Activated CD4-positive, alpha-beta T cell treated with anti-CD3 and anti-CD28 coated beads, Interleukin-2, Interleukin-4, amounts not matched to agents 100 ng/mL and 50 ng/mL, durations not matched to agents 16 hours and 8 hours (primary cell): ENCODE measurements around the gene CIITA.

Source experiments
- DNase-seq: peaks from one replicate; pipeline ENCODE4 v3.0.0-alpha.2; 2020; ENCODE audit warnings: low spot score

The CIITA gene

DNA sequence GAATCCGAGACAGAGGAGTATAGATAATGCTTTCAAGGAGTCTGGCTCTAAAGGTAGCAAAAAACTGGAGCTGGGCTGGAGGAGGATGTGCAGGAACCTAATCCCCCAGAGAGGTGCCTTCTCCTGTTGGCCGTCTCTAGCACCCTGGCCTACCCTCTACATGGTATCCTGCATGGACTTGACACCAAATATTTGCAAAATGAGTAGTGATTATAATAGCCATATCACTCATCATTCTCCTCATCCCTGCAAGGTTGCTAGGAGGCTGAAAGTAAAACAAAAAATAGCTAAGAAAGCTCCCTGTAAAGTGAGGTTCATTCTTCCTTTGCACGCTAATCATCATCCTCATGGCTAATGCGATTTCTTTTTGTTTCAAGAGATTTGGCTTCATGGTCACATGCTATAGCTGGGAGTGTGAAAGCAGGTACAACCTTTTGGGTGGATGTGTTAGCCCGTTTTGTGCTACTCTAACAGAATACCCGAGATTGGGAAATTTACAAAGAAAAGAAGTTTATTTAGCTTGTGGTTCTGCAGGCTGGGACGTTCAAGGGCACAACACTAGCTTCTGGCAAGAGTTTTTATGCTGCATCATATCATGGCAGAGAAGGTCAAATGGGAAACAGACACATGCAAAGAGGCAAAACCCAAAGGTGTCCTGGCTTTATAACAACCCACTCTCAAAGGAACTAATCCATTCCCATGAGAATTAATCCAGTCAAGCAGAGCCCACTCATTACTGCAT is 27.1 kb upstream of the CIITA start:
- no peak for DNase-seq

DNA sequence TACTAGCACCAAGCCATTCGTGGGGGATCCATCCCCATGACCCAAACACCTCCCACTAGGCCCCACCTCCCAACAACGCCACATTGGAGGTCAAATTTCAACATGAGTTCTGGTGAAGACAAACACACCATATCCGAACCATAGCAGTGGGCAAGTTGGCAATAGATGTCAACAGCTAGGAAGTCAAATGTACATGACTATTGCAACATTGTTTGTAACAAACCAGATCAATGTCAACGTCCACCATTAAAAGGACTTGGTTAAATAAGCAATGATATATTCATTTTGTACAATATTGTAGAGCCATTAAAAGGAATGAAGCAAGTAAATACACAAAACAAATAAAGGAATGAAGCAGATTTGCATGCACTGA is 26.5 kb upstream of the CIITA start:
- no peak for DNase-seq

DNA sequence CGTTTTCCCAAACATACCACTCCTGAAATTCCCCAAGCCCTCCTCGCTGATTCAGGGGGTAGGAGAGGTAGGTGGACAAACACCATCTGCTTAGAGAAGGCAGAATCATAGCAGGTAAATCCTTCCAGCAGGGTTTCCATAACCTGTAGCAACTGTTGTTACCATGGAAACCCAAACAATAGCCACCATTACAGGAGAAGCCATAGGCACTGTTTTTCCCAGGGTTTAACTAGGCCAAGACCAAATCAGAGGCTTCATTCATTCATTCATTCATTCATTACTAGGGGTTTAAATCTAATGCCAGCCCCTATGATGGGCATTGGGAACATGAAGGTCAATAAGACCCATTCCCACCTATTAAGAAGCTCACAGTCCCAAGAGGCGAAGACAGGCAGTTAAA is 25.5 kb upstream of the CIITA start:
- DNase-seq, result no peak

DNA sequence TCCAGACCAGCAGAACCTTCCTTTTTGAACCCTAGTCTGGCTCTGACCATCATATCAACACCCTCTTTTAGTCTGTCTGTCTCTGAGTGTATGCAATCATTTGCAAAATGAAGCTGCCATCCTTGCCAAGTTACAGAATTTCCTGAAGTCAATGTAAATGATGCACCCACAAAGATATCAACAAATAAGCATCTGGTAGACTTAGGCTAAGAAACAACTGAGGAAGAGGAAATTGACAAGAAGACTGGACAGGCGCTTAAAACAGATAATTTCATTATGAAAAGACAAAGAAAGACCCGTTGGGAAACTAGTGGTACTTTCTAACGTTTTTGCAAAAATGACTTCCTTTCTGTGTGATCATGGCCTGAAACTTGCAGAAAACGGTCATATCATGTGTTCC is 24.7 kb upstream of the CIITA start:
- DNase-seq, result no peak

DNA sequence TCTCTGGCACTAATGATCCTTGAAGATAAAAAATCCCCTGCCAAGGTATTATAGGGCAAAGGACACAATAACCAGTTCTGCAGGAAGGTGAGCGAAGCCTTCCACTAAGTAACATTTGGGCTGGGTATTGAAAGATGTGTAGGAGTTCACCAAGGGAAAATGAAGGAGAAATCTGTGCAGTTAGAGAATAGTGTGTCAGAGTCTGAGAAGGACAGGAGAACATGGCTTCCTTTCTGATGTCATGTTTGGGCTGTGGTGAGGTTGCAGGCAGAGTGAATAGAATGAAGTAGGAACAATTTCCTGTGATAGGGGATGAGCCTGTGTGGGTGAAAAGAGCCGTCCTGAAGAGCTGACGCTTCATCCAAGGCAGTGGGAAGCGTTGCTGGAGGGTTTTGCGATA is 24.1 kb upstream of the CIITA start:
- DNase-seq, result no peak

DNA sequence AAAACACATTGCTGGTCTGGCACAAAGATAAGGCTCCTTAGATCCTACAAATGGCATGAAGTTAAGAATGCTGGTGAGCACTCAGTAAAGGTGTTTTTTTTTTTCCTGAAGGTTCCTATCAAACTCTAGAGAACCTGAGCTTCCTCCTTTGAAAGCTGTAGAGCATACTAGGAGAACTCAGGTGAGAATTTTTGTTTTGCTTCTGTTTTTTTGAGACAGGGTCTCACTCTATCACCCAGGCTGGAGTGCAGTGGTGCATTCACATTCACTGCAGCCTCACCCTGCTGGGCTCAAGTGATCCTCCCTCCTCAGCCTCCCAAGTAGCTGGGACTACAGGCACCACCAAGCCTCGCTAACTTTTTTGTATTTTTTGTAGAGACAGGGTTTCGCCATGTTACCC is 21.0 kb upstream of the CIITA start:
- DNase-seq, result no peak

DNA sequence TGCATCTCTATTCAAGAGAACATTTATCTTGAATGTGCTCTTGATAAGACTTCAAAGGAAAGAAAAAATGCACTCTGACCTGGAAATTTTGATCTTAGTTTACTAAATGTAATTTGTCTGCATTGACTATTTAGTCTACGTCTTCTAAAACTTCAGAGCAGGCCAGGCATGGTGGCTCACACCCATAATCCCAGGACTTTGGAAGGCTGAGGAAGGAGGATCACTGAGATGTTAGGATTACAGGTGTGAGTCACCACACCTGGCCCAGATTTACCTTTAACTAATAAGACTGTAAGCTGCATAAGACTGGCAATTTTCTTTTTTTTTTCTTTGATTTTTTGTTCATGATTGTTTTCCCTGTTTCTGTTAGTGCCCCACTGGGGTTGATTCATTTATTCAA is 18.8 kb upstream of the CIITA start:
- no peak for DNase-seq

DNA sequence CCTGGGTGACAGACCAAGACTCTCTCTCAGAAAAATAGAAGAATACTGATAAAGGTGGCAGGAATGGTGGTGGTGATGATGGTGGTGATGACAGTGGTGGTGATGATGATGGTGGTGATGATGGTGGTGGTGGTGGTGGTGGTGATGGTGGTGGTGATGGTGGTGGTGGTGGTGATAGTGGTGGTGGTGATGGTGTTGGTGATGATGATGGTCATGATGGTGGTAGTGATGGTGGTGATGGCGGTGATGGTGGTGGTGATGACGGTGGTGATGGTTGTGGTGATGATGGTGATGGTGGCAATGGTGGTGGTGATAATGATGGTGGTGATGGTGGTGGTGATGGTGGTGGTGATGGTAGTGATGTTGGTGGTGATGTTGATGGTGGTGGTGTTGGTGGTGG is 18.0 kb upstream of the CIITA start:
- DNase-seq, result no peak

DNA sequence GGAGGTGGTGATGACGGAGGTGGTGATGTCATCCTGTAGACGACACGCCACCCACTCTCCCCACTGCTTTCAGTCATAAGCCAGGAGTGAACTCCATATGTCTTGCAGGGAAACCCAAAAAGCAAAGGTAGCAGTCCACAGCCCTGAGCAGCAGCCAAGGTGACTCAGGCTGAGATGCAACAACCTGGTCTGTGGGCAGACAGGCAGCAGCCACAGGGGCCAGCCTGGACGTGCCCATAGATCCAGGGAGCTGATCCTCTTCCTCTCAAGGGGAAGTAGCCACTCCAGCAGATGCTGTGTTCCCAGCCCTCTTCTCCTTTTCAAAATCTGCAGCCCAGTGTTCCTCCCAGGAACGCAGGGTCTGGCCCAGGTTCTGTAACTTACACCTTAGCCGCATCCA is 17.3 kb upstream of the CIITA start:
- no peak for DNase-seq

DNA sequence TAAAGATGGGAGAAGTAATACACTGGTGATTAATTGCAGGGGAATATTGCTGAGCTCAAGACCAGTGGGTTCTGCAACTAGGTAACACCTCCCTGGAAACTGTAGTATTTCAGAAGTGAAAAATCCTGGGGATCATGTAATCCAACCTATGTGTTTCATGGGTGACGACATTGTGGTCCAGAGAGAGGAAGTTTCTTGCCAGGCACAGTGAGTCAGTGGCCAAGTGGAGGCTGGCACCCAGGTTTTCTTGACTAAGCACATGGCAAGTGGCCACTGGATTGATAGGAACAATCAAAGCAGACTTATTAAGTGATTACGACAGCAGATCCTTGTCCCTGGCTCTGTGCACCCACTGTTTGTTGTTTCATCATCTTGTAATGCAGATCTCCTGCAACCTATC is 14.6 kb upstream of the CIITA start:
- DNase-seq, result no peak

DNA sequence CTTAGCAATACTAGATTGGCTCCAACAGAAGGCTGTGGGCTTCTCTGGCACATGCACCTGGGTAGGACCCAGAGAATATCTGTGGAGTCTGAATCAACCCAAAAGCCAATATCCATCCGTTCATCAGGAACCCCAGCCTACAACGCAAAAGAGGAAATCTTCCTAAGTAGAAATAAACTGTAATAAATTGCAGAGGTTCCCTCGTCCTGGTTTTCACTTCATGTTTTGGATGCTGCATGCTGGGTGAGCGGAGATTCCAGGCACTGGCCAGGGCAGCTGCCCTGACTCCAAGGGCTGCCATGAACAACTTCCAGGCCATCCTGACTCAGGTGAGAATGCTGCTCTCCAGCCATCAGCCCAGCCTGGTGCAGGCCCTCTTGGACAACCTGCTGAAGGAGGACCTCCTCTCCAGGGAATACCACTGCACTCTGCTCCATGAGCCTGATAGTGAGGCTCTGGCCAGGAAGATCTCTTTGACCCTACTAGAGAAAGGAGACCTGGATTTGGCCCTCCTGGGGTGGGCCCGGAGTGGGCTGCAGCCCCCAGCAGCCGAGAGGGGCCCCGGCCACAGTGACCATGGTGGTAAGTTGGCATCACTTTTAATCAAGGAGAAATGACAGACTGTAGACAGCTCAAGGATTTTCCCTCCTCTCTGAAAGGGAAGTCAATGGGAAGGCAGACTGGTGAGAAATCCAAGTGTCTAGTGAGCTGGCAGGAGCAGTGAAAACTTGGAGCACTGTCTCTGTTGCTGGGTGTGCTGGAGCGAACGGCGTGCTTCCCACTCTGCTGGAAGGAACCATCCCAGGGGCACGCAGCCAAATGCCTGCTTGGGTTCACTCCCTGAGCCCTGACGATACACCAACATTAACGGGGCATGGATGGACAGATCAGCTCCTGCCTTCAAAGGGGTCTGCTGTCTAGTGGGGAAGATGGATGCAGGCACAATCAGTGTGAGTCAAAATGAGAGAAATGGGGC is 10.7 kb upstream of the CIITA start:
- DNase-seq, result no peak

DNA sequence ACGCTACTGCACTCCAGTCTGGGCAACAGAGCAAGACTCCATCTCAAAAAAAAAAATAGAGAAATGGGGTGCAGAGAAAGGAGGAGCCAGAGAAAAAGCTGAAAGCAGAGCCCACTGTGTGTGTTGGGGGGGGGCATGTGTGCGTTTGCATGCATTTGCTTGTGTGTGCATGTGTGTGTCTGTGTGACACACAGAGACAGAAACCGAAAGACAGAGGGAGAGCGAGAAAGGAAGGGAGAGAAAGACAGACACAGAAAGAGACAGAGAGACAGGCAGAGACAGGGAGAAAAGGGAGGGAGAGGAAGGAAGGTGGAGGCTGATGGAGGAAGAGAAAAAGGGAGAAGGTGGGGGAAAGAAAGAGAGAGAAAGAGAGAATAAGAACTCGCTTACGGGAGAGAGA is 9.8 kb upstream of the CIITA start:
- no peak for DNase-seq

DNA sequence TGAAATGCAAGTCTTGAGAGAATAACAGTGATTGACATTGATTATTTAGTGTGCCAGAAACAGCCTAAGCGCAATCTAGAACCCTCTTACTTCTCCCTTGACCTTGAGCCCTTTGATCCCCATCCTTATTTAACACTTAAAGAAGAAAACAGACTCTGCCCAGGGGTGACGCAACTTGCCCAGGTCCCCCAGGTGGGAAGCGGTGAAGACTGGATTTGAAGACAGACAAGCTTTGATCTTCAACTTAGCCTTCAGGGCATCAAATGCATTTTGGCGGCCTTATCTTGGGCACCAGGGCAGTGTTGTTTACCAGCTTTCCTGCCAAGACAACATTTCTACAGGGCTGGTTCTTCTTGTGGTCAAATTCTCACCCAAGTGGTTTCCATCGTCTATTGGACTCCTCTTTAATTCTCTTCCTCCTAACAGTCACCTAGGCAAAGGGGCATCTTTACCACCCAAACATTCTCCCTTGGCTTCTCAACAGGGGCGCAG is 8.9 kb upstream of the CIITA start:
- no peak for DNase-seq

DNA sequence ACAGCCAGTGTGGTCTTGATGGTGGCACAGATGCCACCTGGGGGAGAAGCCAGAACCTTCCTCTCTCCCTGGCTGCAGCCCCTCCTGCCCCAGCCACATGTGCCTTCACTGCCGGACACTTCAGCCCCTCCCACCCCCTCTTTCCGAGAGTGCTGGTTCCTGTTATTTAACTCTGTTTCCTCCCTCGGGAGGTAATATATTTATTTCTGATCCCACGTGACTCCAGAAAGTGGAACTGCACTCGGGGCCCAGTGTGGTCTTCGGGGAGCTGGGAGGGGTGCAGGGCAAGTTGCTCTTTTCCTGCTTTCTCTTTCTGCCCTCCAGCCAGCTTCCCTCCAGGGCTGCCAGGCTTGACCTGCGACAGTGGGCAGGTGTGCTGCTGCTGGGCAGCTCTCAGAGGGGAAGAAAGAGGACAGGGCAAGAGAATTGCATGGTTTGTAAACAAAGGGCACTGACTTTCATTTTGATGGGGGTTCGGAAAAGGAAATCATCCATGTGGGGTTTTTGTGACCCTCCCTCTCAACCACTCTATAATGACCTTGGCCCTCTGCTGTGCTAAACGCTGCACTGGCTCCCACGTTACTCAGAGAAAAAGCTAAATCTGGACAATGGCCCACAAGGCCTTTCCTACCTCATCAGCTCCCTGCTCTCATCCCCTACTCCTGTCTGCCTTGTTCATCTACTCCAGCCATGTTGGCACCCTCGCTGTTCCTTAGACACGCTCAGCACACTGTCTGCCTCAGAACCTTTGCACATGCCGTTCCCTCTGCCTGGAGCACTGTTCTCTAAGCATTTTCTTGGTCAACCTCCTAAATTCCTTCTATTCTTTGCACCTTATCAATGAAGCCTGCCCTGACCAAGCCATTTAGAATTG is 8.2 kb upstream of the CIITA start:
- DNase-seq, result no peak

DNA sequence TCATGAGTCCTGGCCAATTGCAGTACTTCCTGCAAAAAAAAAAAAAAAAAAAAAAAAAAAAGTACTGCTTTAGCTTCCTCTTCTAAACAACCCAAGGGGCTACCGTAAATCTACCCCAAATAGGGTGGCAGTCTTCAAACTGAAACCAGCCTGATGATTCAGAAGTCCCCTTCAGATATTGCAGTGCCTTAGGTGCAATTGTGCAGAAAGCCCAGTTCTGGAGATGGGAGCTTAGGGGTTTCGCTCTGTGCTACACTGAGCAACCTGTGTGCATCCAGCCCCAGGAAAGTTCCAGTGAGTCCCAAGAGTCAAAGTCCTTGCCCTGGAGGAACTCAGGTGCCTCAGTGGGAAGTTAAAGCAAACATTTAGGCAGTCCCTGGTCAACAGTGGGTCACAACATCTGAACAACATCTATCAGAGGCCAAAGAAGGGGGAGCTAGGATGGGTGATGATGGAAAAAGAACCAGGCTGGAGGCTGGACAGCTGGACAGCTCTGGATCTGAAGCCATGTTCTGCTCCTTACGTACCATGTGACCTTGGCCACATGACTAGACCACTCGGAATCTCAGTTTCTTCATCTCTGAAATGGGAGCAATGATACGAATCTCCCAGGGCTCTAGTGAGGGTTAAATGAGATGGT is 6.7 kb upstream of the CIITA start:
- DNase-seq, result peak; percentile 91

DNA sequence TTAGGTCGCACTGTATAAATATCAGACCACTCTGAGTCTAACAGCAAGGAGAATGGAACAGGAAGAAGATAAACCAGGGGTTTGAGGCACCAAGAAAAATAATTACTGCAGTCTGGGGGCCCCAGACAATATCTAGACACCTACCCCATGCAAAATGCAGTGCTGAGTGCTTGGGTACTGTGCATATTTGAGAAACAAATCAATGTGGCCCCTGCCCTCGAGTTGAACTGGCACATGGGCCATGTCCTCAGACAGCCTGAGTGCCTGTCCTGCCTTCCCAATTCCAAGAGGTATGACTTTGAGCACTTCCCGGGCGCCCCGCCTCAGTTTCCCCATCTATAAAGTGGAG is 6.2 kb upstream of the CIITA start:
- DNase-seq, result no peak

DNA sequence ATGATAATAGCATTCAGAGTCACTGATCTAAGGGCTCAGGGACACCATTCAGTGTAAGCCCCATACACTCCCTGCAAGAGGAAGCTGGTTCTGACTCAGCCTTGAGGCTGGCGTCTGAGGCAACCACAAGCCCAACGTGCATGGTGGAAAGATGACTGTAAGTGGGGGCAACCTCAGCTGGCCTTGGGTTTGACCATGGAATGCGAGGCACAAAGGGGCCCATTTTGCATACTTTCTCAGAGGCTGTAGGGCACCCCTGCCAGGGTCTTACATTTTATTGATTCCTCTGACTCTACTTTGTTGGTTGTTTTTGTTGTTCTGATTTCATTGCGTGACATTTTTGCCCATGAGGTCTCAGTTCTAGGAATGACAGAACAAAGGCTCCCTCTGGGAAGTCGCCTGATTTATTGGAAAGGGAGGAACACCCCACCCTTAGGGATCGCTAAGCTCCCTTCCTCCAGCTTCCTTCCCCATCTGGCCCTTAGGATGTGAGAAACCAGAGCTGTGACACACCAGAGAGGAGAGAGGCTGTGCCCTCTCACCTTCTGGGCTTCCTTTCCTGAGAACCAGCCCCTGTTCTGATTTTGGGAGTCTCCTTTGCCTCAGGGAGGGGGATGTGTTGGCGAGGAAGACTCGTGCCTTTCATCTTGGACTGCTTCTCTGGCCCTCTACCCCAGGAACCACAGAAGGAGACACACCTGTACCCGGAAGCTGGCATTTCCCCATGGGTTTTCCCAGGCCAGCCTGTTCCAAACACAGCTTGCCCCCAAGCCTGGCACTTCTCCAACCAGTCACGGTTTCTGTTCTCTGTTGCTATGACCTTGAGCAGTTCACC is 5.6 kb upstream of the CIITA start:
- DNase-seq, result peak; percentile 96

DNA sequence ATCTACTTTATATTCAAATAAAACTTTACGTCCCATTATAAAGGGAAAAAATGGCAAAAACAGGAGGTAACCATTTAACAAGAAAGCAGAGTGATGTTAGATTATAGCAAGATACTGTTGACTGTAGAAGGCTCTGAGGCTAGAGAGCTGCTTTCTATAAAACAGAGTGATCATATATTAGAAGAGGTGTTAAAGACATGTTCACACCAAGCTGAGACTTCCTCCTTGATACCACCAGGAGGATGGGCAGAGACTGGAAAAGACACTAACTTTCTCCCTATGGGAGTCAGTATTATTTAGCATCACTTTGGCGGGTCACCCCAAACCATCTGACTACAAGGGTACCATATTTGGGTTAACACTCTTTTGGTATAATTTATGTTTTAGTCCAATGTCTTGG is 687 bp upstream of the CIITA start:
- DNase-seq, result no peak

DNA sequence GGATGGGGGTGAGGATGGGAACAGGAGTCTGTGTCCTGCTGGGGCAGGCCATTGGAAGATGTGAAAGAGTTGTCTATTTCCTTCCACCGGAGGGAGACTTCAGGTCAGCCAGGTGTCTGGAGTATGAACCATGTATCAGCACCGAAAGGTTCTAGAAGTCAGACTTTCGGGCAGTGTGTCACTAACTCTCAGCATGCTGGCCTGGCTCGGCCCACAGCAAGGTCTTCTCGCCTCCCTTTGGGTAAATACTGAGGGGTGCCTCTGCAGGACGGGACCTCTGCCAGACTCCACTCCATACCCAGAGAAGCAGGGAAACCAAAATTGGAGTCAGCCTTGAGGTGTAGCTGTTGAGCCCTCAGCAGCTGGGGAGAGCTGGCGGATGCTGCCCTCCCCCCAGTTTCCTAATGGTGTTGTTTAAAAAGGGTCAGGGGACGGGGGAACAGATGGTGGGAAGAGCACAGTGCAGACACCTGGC is 507 bp downstream of the CIITA start:
- no peak for DNase-seq

DNA sequence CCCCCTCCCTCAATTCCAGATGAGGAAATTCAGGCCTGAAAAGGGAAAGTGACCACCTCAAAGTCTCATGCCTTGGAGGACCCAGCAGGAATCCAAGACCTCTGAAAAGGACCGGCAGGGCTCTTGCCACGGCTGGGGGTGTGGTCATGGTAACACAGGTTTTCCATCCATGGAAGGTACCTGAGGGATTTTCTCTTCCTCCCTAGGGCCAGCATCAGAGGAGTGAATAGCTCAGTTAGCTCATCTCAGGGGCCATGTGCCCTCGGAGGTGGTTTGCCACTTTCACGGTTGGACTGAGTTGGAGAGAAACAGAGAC is 1.3 kb downstream of the CIITA start:
- DNase-seq, result peak; percentile 44
